MCF 10A (cell line): ENCODE data around the gene DRC1. TPM values are rescaled to one million over a fixed set of nuclear protein-coding genes. Genes with fewer than 3 reads are reported as not detected.

Experiments
- BruUV-seq: library from RNA; stranded (reverse); fragments of 400-500 nt; replicated peaks from 2 replicates; lab custom pipeline; 2021; lab: Mats Ljungman, UMichigan
- CTCF ChIA-PET: fragments of 300-600 bp; sonication (Branson Sonifier 250); formaldehyde crosslinking; extraction: SDS; loops from one replicate; lab custom pipeline; 2021; ENCODE audit warnings: antibody characterized with exemption, inconsistent platforms; lab: Yijun Ruan, JAX
- POLR2A ChIA-PET: fragments of 300-600, 350-650 bp; sonication (Branson Sonifier 250); formaldehyde crosslinking; extraction: SDS; loops from one replicate; lab custom pipeline; 2020; ENCODE audit warnings: antibody characterized with exemption, inconsistent platforms; lab: Yijun Ruan, JAX
- DNase-seq: peaks from one replicate; pipeline ENCODE4 v3.0.0-alpha.2; 2018; ENCODE audit not compliant: unreplicated experiment
- H3K27ac Mint-ChIP-seq: one replicate; pipeline ENCODE4 v1.8.0; 2022; ENCODE audit warnings: mild to moderate bottlenecking, low read depth, mixed read lengths; ENCODE audit not compliant: unreplicated experiment
- H3K27me3 Mint-ChIP-seq: one replicate; pipeline ENCODE4 v1.8.0; 2022; ENCODE audit warnings: mixed read lengths; ENCODE audit not compliant: insufficient read depth, unreplicated experiment
- H3K36me3 Mint-ChIP-seq: one replicate; pipeline ENCODE4 v1.8.0; 2022; ENCODE audit warnings: mild to moderate bottlenecking, moderate library complexity, mixed read lengths; ENCODE audit not compliant: insufficient read depth, unreplicated experiment
- H3K4me1 Mint-ChIP-seq: one replicate; pipeline ENCODE4 v1.8.0; 2022; ENCODE audit warnings: mixed read lengths; ENCODE audit not compliant: insufficient read depth, unreplicated experiment
- H3K4me3 Mint-ChIP-seq: one replicate; pipeline ENCODE4 v1.8.0; 2022; ENCODE audit warnings: mild to moderate bottlenecking, moderate library complexity, mixed read lengths; ENCODE audit not compliant: unreplicated experiment
- H3K9me3 Mint-ChIP-seq: one replicate; pipeline ENCODE4 v1.8.0; 2022; ENCODE audit warnings: mixed read lengths; ENCODE audit not compliant: unreplicated experiment
- intact Hi-C: fragments of 100-400 bp; cut with micrococcal nuclease; formaldehyde crosslinking; loops from 2 replicates; pipeline ENCODE4 v1.14.1; 2022
- total RNA-seq: library from RNA; stranded (reverse); gene quantifications from 2 replicates; pipeline ENCODE4 v1.2.3, GENCODE V29; 2022
- TF ChIP-seq, protein P1 (sequence below): fragments of 200-600 bp; IDR thresholded peaks from one replicate; pipeline ENCODE4 v1.8.0; 2022; ENCODE audit warnings: antibody characterized with exemption, mild to moderate bottlenecking; ENCODE audit not compliant: unreplicated experiment

DRC1 gene
- total RNA-seq, 1 experiment from 2014 or later, result not detected

DNA sequence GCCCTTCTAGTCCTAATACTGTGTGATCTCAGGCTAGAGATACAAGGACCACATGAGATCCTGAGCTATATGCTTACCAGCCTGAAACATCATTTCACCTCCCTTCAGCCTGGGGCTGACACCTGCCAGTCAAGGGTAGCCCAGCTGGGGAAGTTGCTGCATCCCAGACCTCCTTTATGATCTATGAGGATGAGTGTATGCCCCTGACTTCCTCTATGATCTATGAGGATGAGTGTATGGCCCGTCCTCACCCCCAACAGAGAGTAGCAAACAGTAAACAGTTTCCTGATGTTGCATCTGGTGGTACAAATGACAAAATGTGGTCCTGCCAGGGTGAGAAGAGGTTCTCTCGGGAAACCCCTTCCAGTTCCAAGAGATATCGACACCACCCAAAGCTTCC lies 85.1 kb downstream of the DRC1 start:
- Mint-ChIP-seq H3K36me3 (no peaks in the 10 kb centered on the region), H3K27me3 (peaks cover 22% of the 10 kb centered on the region), H3K27ac (no peak overlapping the region), H3K4me3 (no peak overlapping the region), H3K4me1 (no peaks in the 10 kb centered on the region), H3K9me3 (no peaks in the 10 kb centered on the region)
- ChIA-PET CTCF (no interaction called here), POLR2A (no interaction called here)
- TF ChIP-seq, protein P1, sequence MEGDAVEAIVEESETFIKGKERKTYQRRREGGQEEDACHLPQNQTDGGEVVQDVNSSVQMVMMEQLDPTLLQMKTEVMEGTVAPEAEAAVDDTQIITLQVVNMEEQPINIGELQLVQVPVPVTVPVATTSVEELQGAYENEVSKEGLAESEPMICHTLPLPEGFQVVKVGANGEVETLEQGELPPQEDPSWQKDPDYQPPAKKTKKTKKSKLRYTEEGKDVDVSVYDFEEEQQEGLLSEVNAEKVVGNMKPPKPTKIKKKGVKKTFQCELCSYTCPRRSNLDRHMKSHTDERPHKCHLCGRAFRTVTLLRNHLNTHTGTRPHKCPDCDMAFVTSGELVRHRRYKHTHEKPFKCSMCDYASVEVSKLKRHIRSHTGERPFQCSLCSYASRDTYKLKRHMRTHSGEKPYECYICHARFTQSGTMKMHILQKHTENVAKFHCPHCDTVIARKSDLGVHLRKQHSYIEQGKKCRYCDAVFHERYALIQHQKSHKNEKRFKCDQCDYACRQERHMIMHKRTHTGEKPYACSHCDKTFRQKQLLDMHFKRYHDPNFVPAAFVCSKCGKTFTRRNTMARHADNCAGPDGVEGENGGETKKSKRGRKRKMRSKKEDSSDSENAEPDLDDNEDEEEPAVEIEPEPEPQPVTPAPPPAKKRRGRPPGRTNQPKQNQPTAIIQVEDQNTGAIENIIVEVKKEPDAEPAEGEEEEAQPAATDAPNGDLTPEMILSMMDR, result no peak
- intact Hi-C loops, result no loop called here
- no TSS peak for BruUV-seq
- DNase-seq, result no peak

DNA sequence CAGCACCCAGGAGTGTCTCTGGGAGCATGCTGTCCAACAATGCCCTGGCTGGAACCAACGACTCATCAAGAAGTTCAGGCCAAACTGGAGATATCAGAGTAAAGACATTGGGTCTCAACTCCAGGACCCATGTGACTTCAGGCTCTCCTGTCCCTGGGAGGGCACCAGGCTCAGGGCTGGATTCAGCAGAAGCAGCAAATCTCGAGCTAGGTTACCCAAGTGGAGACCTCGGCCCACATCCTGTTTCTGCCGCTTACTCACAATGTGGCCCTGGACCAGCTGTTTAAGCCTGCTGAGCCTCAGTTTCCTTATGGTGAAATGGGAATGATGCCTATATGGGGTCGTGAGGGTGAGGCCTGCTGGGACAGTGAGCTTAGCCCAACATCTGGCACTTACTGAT lies 85.5 kb downstream of the DRC1 start:
- POLR2A ChIA-PET, result no interaction called here
- Mint-ChIP-seq H3K27ac (no peak overlapping the region), H3K36me3 (no peaks in the 10 kb centered on the region), H3K4me1 (no peaks in the 10 kb centered on the region), H3K27me3 (peaks cover 22% of the 10 kb centered on the region), H3K4me3 (no peak overlapping the region), H3K9me3 (no peaks in the 10 kb centered on the region)
- intact Hi-C loops, result no loop called here
- CTCF ChIA-PET, result interaction anchor here (0.5 to 0.7 kb wide), 2 partner anchors 18 to 137 kb away, joined by 4 read pairs; no protein-coding TSS in a partner anchor
- TF ChIP-seq, protein P1, result no peak
- no peak for DNase-seq
- no TSS peak for BruUV-seq

DNA sequence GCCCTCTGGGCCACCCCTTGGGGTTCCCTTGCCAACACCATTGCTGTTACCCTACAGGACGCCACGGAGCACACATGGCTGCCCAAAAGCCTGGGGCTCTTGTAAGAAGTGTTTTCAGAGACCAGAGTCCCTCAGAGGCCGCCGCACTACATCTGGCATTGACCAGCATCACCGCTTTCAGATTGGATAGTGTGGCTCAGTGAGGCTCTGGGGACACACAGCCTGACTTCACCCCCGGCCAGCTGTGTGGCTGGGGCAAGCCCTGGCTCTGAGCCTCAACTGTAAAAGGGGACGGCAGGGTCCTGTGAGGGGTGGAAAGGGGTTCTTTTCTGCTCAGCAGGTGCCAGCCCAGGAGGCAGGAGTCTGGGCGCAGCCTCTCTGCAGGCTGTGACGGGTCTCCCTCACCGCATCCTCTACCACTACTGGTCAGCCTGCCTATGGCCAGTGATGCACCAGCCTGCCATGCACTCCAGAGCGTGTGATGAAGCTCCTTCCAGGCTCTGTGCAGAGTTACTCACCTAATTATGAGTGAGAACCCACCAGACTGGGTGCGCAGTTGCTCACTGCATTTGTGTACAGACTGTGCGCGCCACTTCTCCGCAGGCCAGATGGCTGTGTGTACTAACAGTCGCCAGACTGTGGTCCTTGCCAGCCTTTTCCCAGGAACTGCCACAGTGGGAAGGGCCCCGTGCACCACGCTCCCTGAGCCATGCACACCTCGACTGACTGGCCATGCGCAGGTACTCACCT lies 86.9 kb downstream of the DRC1 start:
- TF ChIP-seq, protein P1, result no peak
- ChIA-PET POLR2A (no interaction called here), CTCF (interaction anchor here (0.5 to 0.7 kb wide), 4 partner anchors 14 to 241 kb away, joined by 3 read pairs; no protein-coding TSS in a partner anchor)
- no peaks in the 10 kb centered on the region for H3K9me3 Mint-ChIP-seq
- H3K36me3 Mint-ChIP-seq, result no peaks in the 10 kb centered on the region
- H3K27ac Mint-ChIP-seq, result no peak overlapping the region
- H3K4me1 Mint-ChIP-seq, result no peaks in the 10 kb centered on the region
- no peak for DNase-seq
- intact Hi-C loops, result no loop called here
- no TSS peak for BruUV-seq
- no peak overlapping the region for H3K4me3 Mint-ChIP-seq
- H3K27me3 Mint-ChIP-seq, result peaks cover 22% of the 10 kb centered on the region

DNA sequence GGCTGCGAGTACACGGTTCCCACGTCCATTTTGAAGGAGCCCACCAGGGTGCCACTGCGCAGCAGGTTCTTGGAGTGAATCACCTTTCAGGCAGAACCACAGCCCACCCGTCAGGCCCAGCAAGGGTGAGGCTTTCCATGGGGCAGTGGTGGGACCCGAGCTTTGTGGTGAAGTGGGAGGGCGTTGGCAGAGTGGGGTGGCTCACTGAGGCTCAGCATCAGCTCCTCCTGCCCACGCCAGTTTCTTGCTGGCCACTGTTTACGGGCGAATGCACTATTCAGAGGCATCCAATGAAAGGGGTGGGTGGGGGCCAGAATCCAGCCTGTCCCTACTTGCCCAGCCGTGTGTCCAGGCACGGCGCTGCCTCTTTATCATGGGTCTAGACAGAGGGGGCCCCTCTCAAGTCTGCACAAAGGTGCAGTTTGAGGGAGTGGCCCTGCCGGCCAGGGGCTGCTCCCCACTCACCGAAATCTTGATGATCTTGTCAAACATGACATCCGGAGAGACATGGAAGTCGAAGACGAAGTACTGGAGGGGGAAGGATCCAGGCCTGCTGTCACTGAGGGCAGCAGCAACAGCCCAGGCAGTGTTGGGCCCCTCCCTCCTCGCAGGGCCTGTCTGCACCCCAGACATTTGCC lies 87.6 kb downstream of the DRC1 start:
- H3K4me1 Mint-ChIP-seq, result no peaks in the 10 kb centered on the region
- no peaks in the 10 kb centered on the region for H3K36me3 Mint-ChIP-seq
- DNase-seq, result no peak
- intact Hi-C loops, result no loop called here
- no peaks in the 10 kb centered on the region for H3K9me3 Mint-ChIP-seq
- CTCF ChIA-PET, result interaction anchor here (0.5 to 0.7 kb wide), 2 partner anchors 65 to 241 kb away, joined by 3 read pairs; no protein-coding TSS in a partner anchor
- no peak overlapping the region for H3K27ac Mint-ChIP-seq
- BruUV-seq, result no TSS peak
- H3K4me3 Mint-ChIP-seq, result no peak overlapping the region
- POLR2A ChIA-PET, result no interaction called here
- peaks cover 20% of the 10 kb centered on the region for H3K27me3 Mint-ChIP-seq
- TF ChIP-seq, protein P1, result no peak
